ENCODE measurements around the gene MATN1. TPM values are rescaled to one million over a fixed set of nuclear protein-coding genes. Genes with fewer than 3 reads are reported as not detected.

MATN1 gene
- total RNA-seq, 1 experiment from 2014 or later = 0.24 TPM

GRCh38 chr1:30728340-30728739 lies 5.0 kb upstream of the MATN1 start:
- DNase-seq (ENCODE audit: low spot score) = no peak
- POLR2A ChIA-PET = interaction anchor here (0.9 kb wide), 1 partner anchor 10 kb away, joined by 3 read pairs; no protein-coding TSS in a partner anchor
- no peak overlapping the region for H3K4me3 Mint-ChIP-seq
- H3K27me3 Mint-ChIP-seq (ENCODE audit: low read depth) = no peaks in the 10 kb centered on the region
- TF ChIP-seq HMGXB4 (CRISPR knock-in tag; IDR thresholded peaks at IDR 0.05) (no peak), PRDM15 (CRISPR knock-in tag; IDR thresholded peaks at IDR 0.05) (no peak), IRF2 (CRISPR knock-in tag; IDR thresholded peaks at IDR 0.05; ENCODE audit: borderline replicate concordance, low read depth) (no peak), NR3C1 (CRISPR knock-in tag; conservative IDR thresholded peaks at IDR 0.05; ENCODE audit: low read depth) (no peak), FOXP4 (CRISPR knock-in tag; IDR thresholded peaks at IDR 0.05) (no peak), ZNF232 (CRISPR knock-in tag; IDR thresholded peaks at IDR 0.05) (no peak), ELF4 (CRISPR knock-in tag; IDR thresholded peaks at IDR 0.05; ENCODE audit: low read depth) (no peak), ATF1 (CRISPR knock-in tag; IDR thresholded peaks at IDR 0.05) (no peak), ZSCAN18 (CRISPR knock-in tag; IDR thresholded peaks at IDR 0.05) (no peak), ZNF263 (CRISPR knock-in tag; IDR thresholded peaks at IDR 0.05; ENCODE audit: low read depth) (no peak), NR2C2 (CRISPR knock-in tag; IDR thresholded peaks at IDR 0.05) (no peak), RELA (CRISPR knock-in tag; IDR thresholded peaks at IDR 0.05; ENCODE audit: borderline replicate concordance) (no peak)
- H3K4me1 Mint-ChIP-seq = peaks cover 29% of the 10 kb centered on the region
- H3K36me3 Mint-ChIP-seq = no peaks in the 10 kb centered on the region
- CTCF ChIA-PET = interaction anchor here (0.6 to 6.7 kb wide), 8 partner anchors 9 to 667 kb away, joined by 3 to 89 read pairs (median 6); no protein-coding TSS in a partner anchor
- ATAC-seq = no peak
- no peak overlapping the region; the same call in 1 of the 2 replicates for H3K27ac Mint-ChIP-seq
- H3K9me3 Mint-ChIP-seq = no peaks in the 10 kb centered on the region

GRCh38 chr1:30727824-30728223 lies 4.4 kb upstream of the MATN1 start:
- POLR2A ChIA-PET = interaction anchor here (0.9 kb wide), 1 partner anchor 9 kb away, joined by 3 read pairs; no protein-coding TSS in a partner anchor
- TF ChIP-seq SMAD3 (CRISPR knock-in tag; IDR thresholded peaks at IDR 0.05; ENCODE audit: borderline replicate concordance) (no peak), CREM (CRISPR knock-in tag; IDR thresholded peaks at IDR 0.05) (no peak), ZNF396 (CRISPR knock-in tag; IDR thresholded peaks at IDR 0.05; ENCODE audit: borderline replicate concordance) (no peak)
- CTCF ChIA-PET = interaction anchor here (0.6 to 6.7 kb wide), 15 partner anchors 9 to 667 kb away, joined by 3 to 89 read pairs (median 4); partner anchors contain the start of gene SDC3
- no peak for DNase-seq (ENCODE audit: low spot score)
- H3K27ac Mint-ChIP-seq = peak overlapping the region; percentile 13; the same call in 1 of the 2 replicates
- H3K27me3 Mint-ChIP-seq (ENCODE audit: low read depth) = no peaks in the 10 kb centered on the region
- no peaks in the 10 kb centered on the region for H3K36me3 Mint-ChIP-seq
- peaks cover 27% of the 10 kb centered on the region for H3K4me1 Mint-ChIP-seq
- H3K9me3 Mint-ChIP-seq = no peaks in the 10 kb centered on the region
- ATAC-seq = no peak; the same call in 1 of the 2 replicates
- H3K4me3 Mint-ChIP-seq = no peak overlapping the region

Measured in WTC11 (cell line).